ENCODE results near the gene CLMN. TPM values are rescaled to one million over a fixed set of nuclear protein-coding genes. Genes with fewer than 3 reads are reported as not detected.

CLMN gene
- total and polyA plus RNA-seq, 2 experiments from 2014 or later = 15.7 to 40.0 TPM

GRCh38 chr14:95162641-95163040 lies 157.1 kb downstream of the CLMN start:
- Histone ChIP-seq H2AFZ (no peak overlapping the region), H3K4me3 (no peak overlapping the region), H3K9me3 (ENCODE audit: low read depth) (no peaks in the 10 kb centered on the region), H3K79me2 (peaks cover 10% of the 10 kb centered on the region), H3K27me3 (no peaks in the 10 kb centered on the region), H3K27ac (no peak overlapping the region), H3K4me1 (ENCODE audit: insufficient read depth) (peaks cover 6% of the 10 kb centered on the region), H3K4me2 (no peak overlapping the region), H3K36me3 (replicated peaks; ENCODE audit: insufficient read depth, low read depth) (no peaks in the 10 kb centered on the region), H4K20me1 (ENCODE audit: insufficient read depth, poor library complexity, severe bottlenecking) (no peaks in the 10 kb centered on the region), H3K9me2 (replicated peaks; ENCODE audit: insufficient read depth) (no peaks in the 10 kb centered on the region)
- WGBS (ENCODE audit: low lambda C conversion rate, missing lambda C conversion rate) = 41% methylated on average over 2 of the region's 2 CpGs
- no peak for DNase-seq (ENCODE audit: low spot score)
- TF ChIP-seq, protein P1, sequence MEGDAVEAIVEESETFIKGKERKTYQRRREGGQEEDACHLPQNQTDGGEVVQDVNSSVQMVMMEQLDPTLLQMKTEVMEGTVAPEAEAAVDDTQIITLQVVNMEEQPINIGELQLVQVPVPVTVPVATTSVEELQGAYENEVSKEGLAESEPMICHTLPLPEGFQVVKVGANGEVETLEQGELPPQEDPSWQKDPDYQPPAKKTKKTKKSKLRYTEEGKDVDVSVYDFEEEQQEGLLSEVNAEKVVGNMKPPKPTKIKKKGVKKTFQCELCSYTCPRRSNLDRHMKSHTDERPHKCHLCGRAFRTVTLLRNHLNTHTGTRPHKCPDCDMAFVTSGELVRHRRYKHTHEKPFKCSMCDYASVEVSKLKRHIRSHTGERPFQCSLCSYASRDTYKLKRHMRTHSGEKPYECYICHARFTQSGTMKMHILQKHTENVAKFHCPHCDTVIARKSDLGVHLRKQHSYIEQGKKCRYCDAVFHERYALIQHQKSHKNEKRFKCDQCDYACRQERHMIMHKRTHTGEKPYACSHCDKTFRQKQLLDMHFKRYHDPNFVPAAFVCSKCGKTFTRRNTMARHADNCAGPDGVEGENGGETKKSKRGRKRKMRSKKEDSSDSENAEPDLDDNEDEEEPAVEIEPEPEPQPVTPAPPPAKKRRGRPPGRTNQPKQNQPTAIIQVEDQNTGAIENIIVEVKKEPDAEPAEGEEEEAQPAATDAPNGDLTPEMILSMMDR (IDR thresholded peaks at IDR 0.05; ENCODE audit: poor library complexity) = no peak
- TF ChIP-seq EZH2 (IDR thresholded peaks at IDR 0.05; ENCODE audit: borderline replicate concordance) (no peak), EZH2phosphoT487 (IDR thresholded peaks at IDR 0.05; ENCODE audit: low read depth, severe bottlenecking, unreplicated experiment) (no peak)

DNA sequence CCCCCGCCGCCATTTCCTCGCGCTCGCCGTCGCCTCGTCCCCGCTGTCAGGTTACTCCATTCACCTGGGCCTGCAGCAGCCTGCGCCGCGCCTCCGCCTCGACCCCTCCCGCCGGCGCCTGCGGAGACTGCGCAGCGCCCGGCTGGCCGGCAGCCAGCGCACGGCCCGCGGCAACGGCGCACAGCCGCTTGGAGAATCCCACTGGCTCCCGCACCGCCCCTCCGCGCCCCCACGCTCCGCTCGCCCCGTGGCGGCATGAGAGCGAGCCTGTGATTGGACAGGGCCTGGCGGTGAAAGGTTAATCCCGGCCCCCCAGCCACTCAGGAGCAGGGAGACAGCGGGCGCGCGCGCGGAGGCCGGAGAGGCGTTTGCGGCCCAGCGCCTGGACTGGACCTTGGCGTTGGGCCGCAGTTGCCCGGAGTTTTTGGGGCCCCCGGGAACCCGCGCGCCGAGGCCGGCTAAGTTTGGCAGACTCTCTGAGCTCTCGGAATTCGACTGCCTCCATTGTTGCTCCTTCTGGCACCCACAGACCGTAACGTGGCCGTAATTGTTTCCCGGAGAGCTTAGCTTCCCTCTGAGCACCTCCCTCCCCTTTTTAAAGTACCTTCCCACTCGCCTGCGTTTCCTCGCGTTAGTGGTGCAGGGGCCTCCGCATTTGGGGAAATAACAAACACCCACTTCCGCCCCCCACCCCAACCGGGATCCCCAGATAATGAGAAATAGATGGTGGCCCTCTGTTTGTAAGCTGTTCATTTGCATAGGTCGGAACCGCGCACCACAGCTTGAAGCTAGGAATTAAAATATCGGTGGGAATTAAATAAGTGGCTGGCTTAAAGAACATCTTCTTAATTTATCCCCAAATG lies 162.2 kb downstream of the CLMN start, which contains the start of gene DICER1:
Gene DICER1 (minus strand): TSS at position 203 of the 863 bp plus-strand sequence. CDS start 24,071 bp downstream, outside the sequence.
- H3K9me2 ChIP-seq (replicated peaks; ENCODE audit: insufficient read depth) = no peaks in the 10 kb centered on the region
- peak within 1 kb of the TSS; percentile 96 for H2AFZ ChIP-seq
- peak within 1 kb of the TSS; percentile 91 for H3K4me2 ChIP-seq
- peaks cover 52% of the 10 kb centered on the region for H3K79me2 ChIP-seq
- H3K4me1 ChIP-seq (ENCODE audit: insufficient read depth) = peaks cover 20% of the 10 kb centered on the region
- DNase-seq (ENCODE audit: low spot score) = peak; percentile 98
- no peaks in the 10 kb centered on the region for H3K36me3 ChIP-seq (replicated peaks; ENCODE audit: insufficient read depth, low read depth)
- H3K4me3 ChIP-seq = peak within 1 kb of the TSS; percentile 76
- H4K20me1 ChIP-seq (ENCODE audit: insufficient read depth, poor library complexity, severe bottlenecking) = peaks cover 24% of the 10 kb centered on the region
- 2% methylated on average over 58 of the region's 77 CpGs for WGBS (ENCODE audit: low lambda C conversion rate, missing lambda C conversion rate)
- H3K27ac ChIP-seq = peak within 1 kb of the TSS; percentile 96
- H3K27me3 ChIP-seq = no peaks in the 10 kb centered on the region
- no peaks in the 10 kb centered on the region for H3K9me3 ChIP-seq (ENCODE audit: low read depth)
- TF ChIP-seq, protein P1 (IDR thresholded peaks at IDR 0.05; ENCODE audit: poor library complexity) = no peak
- no peak for TF ChIP-seq EZH2phosphoT487 (IDR thresholded peaks at IDR 0.05; ENCODE audit: low read depth, severe bottlenecking, unreplicated experiment)
- no peak for TF ChIP-seq EZH2 (IDR thresholded peaks at IDR 0.05; ENCODE audit: borderline replicate concordance)

DNA sequence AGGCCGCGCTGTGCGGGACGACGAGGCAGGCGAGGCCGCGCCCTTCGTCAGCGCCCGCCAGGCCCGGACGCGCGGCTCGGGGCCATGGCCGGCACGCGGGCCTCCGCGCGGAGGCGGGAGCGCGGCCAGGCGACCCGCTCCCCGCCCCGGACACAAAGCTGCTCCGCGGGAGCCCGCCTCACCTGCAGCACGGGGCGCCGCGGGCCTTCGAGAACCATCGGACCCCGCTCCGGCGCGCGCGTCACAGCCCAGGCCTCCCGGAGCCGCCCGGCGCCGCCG lies 162.7 kb downstream of the CLMN start:
- H3K79me2 ChIP-seq = peaks cover 58% of the 10 kb centered on the region
- no peaks in the 10 kb centered on the region for H3K36me3 ChIP-seq (replicated peaks; ENCODE audit: insufficient read depth, low read depth)
- WGBS (ENCODE audit: low lambda C conversion rate, missing lambda C conversion rate) = under 1% methylated on average over 31 of the region's 50 CpGs
- TF ChIP-seq, protein P1 (IDR thresholded peaks at IDR 0.05; ENCODE audit: poor library complexity) = no peak
- TF ChIP-seq EZH2phosphoT487 (IDR thresholded peaks at IDR 0.05; ENCODE audit: low read depth, severe bottlenecking, unreplicated experiment) (no peak), EZH2 (IDR thresholded peaks at IDR 0.05; ENCODE audit: borderline replicate concordance) (no peak)
- H3K9me3 ChIP-seq (ENCODE audit: low read depth) = no peaks in the 10 kb centered on the region
- no peaks in the 10 kb centered on the region for H3K9me2 ChIP-seq (replicated peaks; ENCODE audit: insufficient read depth)
- DNase-seq (ENCODE audit: low spot score) = no peak
- H4K20me1 ChIP-seq (ENCODE audit: insufficient read depth, poor library complexity, severe bottlenecking) = peaks cover 29% of the 10 kb centered on the region
- H3K27me3 ChIP-seq = no peaks in the 10 kb centered on the region
- peak overlapping the region; percentile 91 for H3K4me2 ChIP-seq
- H3K4me1 ChIP-seq (ENCODE audit: insufficient read depth) = peaks cover 20% of the 10 kb centered on the region
- H2AFZ ChIP-seq = peak overlapping the region; percentile 56
- peak overlapping the region; percentile 96 for H3K27ac ChIP-seq
- H3K4me3 ChIP-seq = peak overlapping the region; percentile 76
